HG03103 (cell line): ENCODE measurements around the gene NIPBL.

Experiments
- ATAC-seq: cut with Tn5 transposase; IDR thresholded peaks from one replicate; pipeline ENCODE4 v1.9.1; 2021; ENCODE audit warnings: low read depth; ENCODE audit not compliant: unreplicated experiment

Gene NIPBL

DNA sequence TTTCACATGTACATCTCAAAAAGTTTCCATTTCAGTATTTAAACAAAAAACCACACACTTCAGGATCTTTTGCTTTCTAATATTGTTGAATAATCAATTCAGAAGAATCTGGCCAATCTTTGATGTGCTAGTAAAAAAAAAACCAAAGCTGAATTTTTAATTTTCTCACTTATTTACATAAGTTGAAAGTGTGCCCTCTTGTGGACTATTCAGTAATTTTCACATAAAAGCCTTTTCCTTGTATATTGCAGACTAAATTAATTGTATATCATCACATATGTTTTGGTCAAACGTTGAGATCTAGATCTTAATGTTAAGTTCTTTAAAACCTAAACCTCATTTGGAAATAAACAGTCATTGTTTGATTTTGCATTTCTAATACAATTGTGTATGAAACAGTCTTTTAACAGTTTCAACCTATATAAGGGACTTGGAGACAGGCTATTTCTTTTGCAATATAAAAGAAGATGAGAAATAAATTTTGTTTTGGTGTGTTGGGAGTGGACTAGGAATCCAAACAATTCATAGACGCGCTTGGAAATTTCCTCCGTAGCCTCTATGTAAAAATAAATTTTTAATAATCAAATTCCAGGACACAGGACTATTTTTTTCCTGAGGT lies 68.1 kb downstream of the NIPBL start:
- no peak for ATAC-seq

GRCh38 chr5:36945687-36946086 lies 69.1 kb downstream of the NIPBL start:
- no peak for ATAC-seq

GRCh38 chr5:36946101-36946500 lies 69.5 kb downstream of the NIPBL start:
- ATAC-seq, result no peak

DNA sequence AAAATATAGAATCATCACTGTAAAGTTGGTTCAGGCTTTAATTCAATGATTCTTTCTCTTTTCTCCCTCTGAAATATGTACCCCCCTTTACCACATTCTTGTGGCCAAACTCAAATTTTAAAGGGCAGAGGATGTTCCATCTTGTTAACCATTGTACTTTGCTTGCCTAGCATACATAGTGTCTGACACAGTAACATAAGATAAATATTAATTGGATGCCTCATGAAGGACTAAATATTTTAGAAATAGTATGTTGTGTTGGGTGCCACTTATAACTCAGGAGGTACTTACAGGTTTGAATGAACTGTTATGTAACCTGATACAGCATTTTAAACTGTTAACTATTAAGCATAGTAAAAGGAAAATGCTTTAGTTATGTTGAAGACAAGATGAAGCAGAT lies 71.5 kb downstream of the NIPBL start:
- ATAC-seq, result no peak

DNA sequence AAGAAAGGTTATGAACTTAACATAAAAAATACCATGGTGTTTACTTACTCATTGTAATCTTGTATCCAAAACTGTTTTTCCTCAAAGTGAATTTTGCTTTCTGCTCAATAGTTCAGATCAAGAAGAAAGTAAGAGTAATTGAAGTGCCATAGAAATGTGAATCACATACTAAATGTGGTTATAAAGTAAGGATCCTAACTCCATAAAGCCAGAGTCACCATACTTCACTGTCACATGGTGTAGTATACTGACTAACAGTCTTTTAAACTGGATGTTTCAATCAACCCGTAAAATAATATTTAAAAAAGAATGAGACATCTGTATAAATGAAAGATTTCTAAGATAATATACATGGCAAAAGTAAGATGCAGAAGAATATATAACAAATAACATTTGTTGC lies 72.1 kb downstream of the NIPBL start:
- no peak for ATAC-seq

DNA sequence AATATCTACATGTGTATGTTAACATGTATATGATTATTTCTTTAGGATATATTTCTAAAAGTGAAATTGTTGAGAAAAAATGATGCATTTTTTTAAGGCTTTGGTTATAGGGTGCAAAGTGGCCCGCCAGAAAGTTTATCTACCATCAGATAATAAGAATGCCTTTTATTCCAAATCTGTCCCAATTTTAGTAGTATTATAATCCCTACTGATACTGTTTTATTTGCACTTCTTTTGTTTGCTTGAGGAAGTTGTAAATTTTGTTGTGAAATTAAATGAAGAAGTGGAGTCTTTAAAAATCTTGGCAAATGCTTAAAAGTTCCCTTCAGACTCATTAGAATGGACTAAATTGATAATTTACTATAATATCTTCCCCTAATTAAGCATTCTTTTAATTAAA lies 73.0 kb downstream of the NIPBL start:
- ATAC-seq, result no peak

- no peak for ATAC-seq
Observed at GRCh38 chr5:36950586-36951457, 74.3 kb downstream of the NIPBL start.

- no peak for ATAC-seq
Observed at GRCh38 chr5:36953043-36953442, 76.5 kb downstream of the NIPBL start.

DNA sequence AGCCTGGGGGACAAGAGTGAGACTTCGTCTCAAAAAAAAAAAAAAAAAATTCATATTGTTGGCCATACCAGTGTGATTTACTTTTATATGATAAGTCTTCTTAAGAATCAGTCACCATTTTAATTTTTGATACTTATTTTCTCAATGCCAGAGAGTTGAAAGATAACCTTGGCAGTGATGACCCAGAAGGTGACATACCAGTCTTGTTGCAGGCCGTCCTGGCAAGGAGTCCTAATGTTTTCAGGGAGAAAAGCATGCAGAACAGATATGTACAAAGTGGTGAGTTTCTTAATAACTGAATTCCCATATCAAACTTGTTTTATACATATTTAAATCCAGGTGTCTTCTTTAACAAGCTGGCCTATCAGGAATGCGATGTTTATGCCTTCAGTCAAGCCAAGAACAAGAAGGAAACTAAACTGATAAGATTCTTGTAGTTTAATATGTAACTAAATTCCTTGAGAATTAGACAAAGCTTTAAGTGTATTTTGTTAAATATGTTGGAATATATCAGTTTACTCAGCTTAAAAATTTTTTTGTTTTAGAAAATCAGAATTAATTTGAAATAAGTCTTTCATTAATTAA lies 81.5 kb downstream of the NIPBL start:
- ATAC-seq, result no peak

- no peak for ATAC-seq
Observed at GRCh38 chr5:36958612-36959011, 82.0 kb downstream of the NIPBL start.

DNA sequence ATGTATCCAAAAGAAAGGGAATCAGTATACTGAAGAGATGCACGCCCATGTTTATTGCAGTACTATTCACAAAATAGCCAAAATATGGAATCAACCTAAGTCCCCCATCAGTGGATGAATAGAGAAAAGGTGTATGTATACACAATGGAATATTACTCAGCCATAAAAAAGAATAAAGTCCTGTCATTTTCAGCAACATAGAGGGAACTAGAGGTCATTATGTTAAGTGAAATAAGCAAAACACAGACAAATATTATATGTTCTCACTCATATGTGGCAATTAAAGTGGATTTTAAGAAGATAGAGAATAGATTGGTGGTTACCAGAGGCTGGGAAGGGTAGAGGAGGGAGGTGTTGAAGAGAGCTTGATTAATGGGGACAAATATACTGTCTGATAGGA lies 88.6 kb downstream of the NIPBL start:
- ATAC-seq, result no peak

DNA sequence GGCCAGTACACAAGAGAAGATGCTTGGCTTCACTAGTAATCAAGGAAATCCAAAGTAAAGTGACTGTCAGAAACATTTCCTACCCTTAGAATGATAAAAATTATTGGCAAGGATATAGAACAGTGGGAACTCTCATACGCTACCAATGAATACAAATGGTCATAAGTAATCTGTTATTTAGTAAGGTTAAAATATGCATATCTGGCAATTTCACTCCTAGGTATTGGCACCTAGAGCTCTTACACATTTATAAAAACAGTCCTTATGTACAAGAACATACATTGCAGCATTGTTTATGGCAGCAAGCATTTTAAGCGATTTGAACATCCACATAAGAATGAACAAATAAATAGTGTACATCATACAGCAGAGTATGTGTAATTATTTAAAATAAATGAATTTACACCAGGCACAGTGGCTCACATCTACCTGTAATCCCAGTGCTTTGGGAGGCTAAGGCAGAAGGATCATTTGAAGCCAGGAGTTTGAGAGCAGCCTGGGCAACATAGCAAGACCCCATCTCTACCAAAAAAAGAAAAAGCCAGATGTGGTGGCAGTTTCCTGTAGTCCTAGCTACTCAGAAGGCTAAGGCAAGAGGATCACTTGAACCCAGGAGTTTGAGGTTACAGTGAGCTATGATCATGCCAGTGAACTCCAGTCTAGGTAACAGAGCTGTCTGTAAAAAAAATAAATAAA lies 93.3 kb downstream of the NIPBL start:
- ATAC-seq, result no peak

GRCh38 chr5:36978196-36978595 lies 101.6 kb downstream of the NIPBL start:
- no peak for ATAC-seq

DNA sequence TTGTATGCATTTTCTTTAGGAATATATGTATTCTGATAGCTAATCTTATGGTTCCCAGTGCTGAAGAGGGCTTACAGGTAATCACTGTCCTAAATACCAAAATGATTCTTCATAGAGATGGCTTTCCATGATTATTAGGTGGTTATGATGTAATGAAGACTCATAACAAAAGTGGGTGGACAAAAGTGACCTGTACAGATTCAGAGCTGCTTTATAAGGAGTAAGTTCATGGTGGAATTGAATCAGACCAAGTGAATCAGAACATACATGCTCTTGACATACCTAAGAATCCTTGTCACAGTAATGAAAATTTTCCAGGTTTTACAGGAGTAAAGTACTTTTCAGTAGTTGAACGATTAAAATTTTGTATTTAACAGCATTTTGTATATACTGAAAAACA lies 105.6 kb downstream of the NIPBL start:
- ATAC-seq, result no peak

DNA sequence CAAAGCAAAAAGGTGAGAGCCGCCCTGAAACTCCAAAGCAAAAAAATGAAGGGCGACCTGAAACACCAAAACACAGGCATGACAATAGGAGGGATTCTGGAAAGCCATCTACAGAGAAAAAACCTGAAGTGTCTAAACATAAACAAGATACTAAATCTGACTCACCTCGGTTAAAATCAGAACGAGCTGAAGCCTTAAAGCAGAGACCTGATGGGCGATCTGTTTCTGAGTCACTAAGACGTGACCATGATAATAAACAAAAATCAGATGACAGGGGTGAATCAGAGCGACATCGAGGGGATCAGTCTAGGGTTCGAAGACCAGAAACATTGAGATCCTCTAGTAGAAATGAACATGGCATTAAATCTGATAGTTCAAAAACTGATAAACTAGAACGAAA lies 108.8 kb downstream of the NIPBL start:
- ATAC-seq, result no peak

- no peak for ATAC-seq
Observed at GRCh38 chr5:36988396-36988795, 111.8 kb downstream of the NIPBL start.

- no peak for ATAC-seq
Observed at GRCh38 chr5:36998578-36998977, 122.0 kb downstream of the NIPBL start.

- no peak for ATAC-seq
Observed at GRCh38 chr5:37002176-37002751, 125.7 kb downstream of the NIPBL start.

- ATAC-seq, result no peak
Observed at GRCh38 chr5:37005252-37005651, 128.7 kb downstream of the NIPBL start.

DNA sequence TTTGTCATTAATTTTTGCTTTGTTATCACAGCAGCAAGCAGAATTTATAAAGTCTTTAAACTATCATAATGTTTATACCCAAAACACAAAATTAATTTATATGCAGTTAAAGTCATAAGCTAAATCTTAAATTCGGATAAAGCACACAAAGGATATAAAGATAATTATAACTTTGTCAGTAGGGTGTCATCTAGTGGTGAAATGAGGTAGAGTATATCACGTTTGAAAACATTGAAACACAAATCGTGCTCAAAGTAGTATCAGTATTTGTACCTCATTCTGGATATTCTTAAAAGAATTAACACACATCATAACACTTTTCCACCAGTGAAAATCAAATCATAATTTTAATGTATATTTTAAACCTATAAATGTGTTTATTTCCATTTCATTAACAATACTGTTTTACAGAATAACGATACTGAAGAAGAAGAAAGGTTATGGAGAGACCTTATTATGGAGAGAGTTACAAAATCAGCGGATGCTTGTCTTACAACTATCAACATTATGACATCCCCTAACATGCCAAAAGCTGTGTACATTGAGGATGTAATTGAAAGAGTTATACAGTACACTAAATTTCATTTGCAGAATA lies 129.5 kb downstream of the NIPBL start:
- no peak for ATAC-seq
